GM23338 (cell line): ENCODE measurements around the gene STAP2. TPM values are rescaled to one million over a fixed set of nuclear protein-coding genes. Genes with fewer than 3 reads are reported as not detected.

Source experiments
- ATAC-seq: fragments of 200-7000 bp; cut with Tn5 transposase; 3 replicates; pipeline ENCODE4 v1.9.1; 2020
- DNase-seq: peaks from one replicate; pipeline ENCODE4 v3.0.0-alpha.2; 2015; ENCODE audit warnings: low spot score
- H2AFZ ChIP-seq: fragments of 200-600 bp; sonication (generic); 2 replicates; pipeline ENCODE4 v1.8.0; 2016; ENCODE audit warnings: antibody characterized with exemption, mild to moderate bottlenecking, moderate library complexity
- H3F3A ChIP-seq: fragments of 200-600 bp; sonication (generic); replicated peaks from 2 replicates; pipeline ENCODE4 v1.8.0; 2017; ENCODE audit warnings: antibody characterized with exemption, mixed run types, low read depth
- H3K27ac ChIP-seq: fragments of 200-600 bp; sonication (generic); 2 replicates; pipeline ENCODE4 v1.6.1; 2016; ENCODE audit warnings: low read depth
- H3K27me3 ChIP-seq: fragments of 200-600 bp; sonication (generic); 2 replicates; pipeline ENCODE4 v1.8.0; 2016; ENCODE audit warnings: mild to moderate bottlenecking, mixed run types, moderate library complexity; ENCODE audit not compliant: insufficient read depth
- H3K36me3 ChIP-seq: fragments of 200-600 bp; sonication (generic); 2 replicates; pipeline ENCODE4 v1.8.0; 2016; ENCODE audit warnings: mild to moderate bottlenecking; ENCODE audit not compliant: insufficient read depth
- H3K4me1 ChIP-seq: fragments of 200-600 bp; sonication (generic); 2 replicates; pipeline ENCODE4 v1.8.0; 2016; ENCODE audit warnings: mild to moderate bottlenecking, moderate library complexity; ENCODE audit not compliant: insufficient read depth
- H3K4me2 ChIP-seq: fragments of 200-600 bp; sonication (generic); 2 replicates; pipeline ENCODE4 v1.7.1; 2017; ENCODE audit warnings: mixed run types
- H3K4me3 ChIP-seq: fragments of 200-600 bp; sonication (generic); 2 replicates; pipeline ENCODE4 v1.6.1; 2016; ENCODE audit warnings: mixed run types
- H3K79me2 ChIP-seq: fragments of 200-600 bp; sonication (generic); replicated peaks from 2 replicates; pipeline ENCODE4 v1.8.0; 2017; ENCODE audit warnings: mild to moderate bottlenecking; ENCODE audit not compliant: insufficient read depth
- H3K9me2 ChIP-seq: fragments of 200-600 bp; sonication (generic); 2 replicates; pipeline ENCODE4 v1.8.0; 2017; ENCODE audit not compliant: insufficient read depth
- H4K20me1 ChIP-seq: fragments of 200-600 bp; sonication (generic); replicated peaks from 2 replicates; pipeline ENCODE4 v1.8.0; 2017; ENCODE audit warnings: mild to moderate bottlenecking; ENCODE audit not compliant: insufficient read depth
- H3K27ac Mint-ChIP-seq: 2 replicates; pipeline ENCODE4 v1.8.0; 2020; ENCODE audit warnings: inconsistent platforms, mild to moderate bottlenecking, moderate library complexity, mixed read lengths
- H3K27me3 Mint-ChIP-seq: 3 replicates; pipeline ENCODE4 v1.8.0; 2022; ENCODE audit warnings: low read depth, mild to moderate bottlenecking, moderate library complexity, mixed read lengths, inconsistent platforms; ENCODE audit not compliant: insufficient read depth, poor library complexity
- H3K36me3 Mint-ChIP-seq: 3 replicates; pipeline ENCODE4 v1.8.0; 2021; ENCODE audit warnings: low read depth, mild to moderate bottlenecking, inconsistent platforms, moderate library complexity, mixed read lengths
- H3K4me1 Mint-ChIP-seq: 3 replicates; pipeline ENCODE4 v1.8.0; 2020; ENCODE audit warnings: mild to moderate bottlenecking, inconsistent platforms, mixed read lengths
- H3K4me3 Mint-ChIP-seq: 3 replicates; pipeline ENCODE4 v1.8.0; 2021; ENCODE audit warnings: moderate library complexity, mild to moderate bottlenecking, inconsistent platforms, mixed read lengths
- H3K9me3 Mint-ChIP-seq: 3 replicates; pipeline ENCODE4 v1.8.0; 2020; ENCODE audit warnings: moderate library complexity, mild to moderate bottlenecking, inconsistent platforms, mixed read lengths
- CREB1 ChIP-seq: fragments of 250-450 bp; sonication (Bioruptor Pico); IDR thresholded peaks from 2 replicates; pipeline ENCODE4 v1.5.0; 2020; ENCODE audit warnings: low read depth, mild to moderate bottlenecking, moderate library complexity
- EZH2phosphoT487 ChIP-seq: fragments of 200-600 bp; sonication (generic); IDR thresholded peaks from one replicate; pipeline ENCODE4 v1.8.1; 2018; ENCODE audit warnings: antibody characterized with exemption; ENCODE audit not compliant: unreplicated experiment
- JUNB ChIP-seq: IDR thresholded peaks from one replicate; pipeline ENCODE4 v1.6.1; 2016; ENCODE audit warnings: antibody characterized with exemption; ENCODE audit not compliant: unreplicated experiment
- NANOG ChIP-seq: IDR thresholded peaks from 2 replicates; pipeline ENCODE4 v1.6.1; 2016; ENCODE audit warnings: antibody characterized with exemption, borderline replicate concordance
- POLR2AphosphoS5 ChIP-seq: IDR thresholded peaks from 2 replicates; pipeline ENCODE4 v1.6.1; 2016; ENCODE audit warnings: antibody characterized with exemption, low read depth
- STAT1 ChIP-seq: IDR thresholded peaks from one replicate; pipeline ENCODE4 v1.6.1; 2016; ENCODE audit warnings: antibody characterized with exemption; ENCODE audit not compliant: unreplicated experiment
- ZNF114 ChIP-seq: fragments of 250-450 bp; sonication (Bioruptor Pico); IDR thresholded peaks from 2 replicates; pipeline ENCODE4 v1.5.0; 2020; ENCODE audit warnings: mild to moderate bottlenecking, moderate library complexity
- ZNF331 ChIP-seq: fragments of 250-450 bp; sonication (Bioruptor Pico); IDR thresholded peaks from 2 replicates; pipeline ENCODE4 v1.5.0; 2020; ENCODE audit warnings: low read depth, mild to moderate bottlenecking, moderate library complexity
- polyA plus RNA-seq: library from polyadenylated mRNA; unstranded; fragments of >200 nt; fragmentation: Nextera tagmentation; extraction: Ambion mirVana; gene quantifications from 2 replicates; pipeline ENCODE4 v1.2.1, GENCODE V29; 2016
- total RNA-seq: library from RNA; depleted of rRNA; stranded (reverse); fragments of >200 nt; shearing (Covaris generic); gene quantifications from 2 replicates; pipeline ENCODE4 v1.2.3, GENCODE V29; 2014
- TF ChIP-seq, protein P1 (sequence below): IDR thresholded peaks from one replicate; pipeline ENCODE4 v1.6.1; 2018; ENCODE audit warnings: antibody characterized with exemption; ENCODE audit not compliant: unreplicated experiment
- TF ChIP-seq, protein P2 (sequence below): IDR thresholded peaks from 2 replicates; pipeline ENCODE4 v1.6.1; 2016; ENCODE audit warnings: antibody characterized with exemption

Gene STAP2
- total and polyA plus RNA-seq, 2 experiments from 2014 or later, result 15.1 to 20.7 TPM

DNA sequence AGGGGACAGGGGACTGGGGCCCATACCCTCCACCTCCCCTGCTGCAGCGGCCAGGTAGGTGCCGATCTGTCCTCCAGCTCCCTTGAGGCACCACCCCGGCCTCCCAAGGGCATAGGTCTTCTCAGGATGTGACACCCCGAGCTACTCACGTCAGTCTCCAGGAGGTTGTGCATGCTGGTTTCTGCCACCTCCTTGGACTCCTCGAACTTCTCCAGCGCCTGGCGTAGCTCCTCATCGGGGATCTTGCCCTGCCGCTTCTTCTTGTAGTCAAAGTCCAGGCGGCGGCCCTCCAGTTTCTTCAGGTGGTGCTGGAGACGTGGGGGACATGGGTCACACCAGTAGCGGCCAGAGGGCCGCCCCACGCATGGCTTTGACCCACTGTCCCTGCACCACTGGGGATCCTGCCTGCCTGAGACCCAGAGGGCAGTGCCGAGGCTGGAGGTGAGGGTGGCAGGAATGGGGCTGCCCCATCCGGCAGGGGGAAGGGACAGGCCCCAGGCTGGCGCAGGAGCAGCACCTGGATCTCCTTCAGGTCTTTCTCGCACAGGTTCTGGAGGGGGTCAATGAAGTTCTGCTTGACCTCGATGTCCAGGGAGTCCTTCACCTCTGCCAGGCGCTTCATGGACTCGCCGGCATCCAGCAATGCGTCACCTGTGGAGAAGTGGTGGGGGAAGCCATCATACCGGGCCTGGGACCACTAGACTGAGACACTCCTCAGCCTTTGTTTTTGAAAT, 25.1 kb upstream of the STAP2 start:
- no peak overlapping the region for H3K4me3 ChIP-seq
- H3K4me3 Mint-ChIP-seq, result no peak overlapping the region
- H3K9me2 ChIP-seq, result no peaks in the 10 kb centered on the region
- no peak overlapping the region for H3K4me2 ChIP-seq
- no peak for TF ChIP-seq JUNB
- peak; percentile 52; the same call in 1 of the 2 replicates for TF ChIP-seq POLR2AphosphoS5
- H4K20me1 ChIP-seq, result peaks cover 4% of the 10 kb centered on the region; the same call in 1 of the 2 replicates
- H3K36me3 Mint-ChIP-seq, result peaks cover 20% of the 10 kb centered on the region
- H3K9me3 Mint-ChIP-seq, result no peaks in the 10 kb centered on the region
- no peaks in the 10 kb centered on the region; the same call in 1 of the 2 replicates for H3K4me1 ChIP-seq
- no peaks in the 10 kb centered on the region for H3K27me3 ChIP-seq
- H3K27ac ChIP-seq, result no peak overlapping the region
- H3K4me1 Mint-ChIP-seq, result peaks cover 14% of the 10 kb centered on the region
- H3K27ac Mint-ChIP-seq, result no peak overlapping the region
- no peaks in the 10 kb centered on the region for H3K36me3 ChIP-seq
- peaks cover 26% of the 10 kb centered on the region for H3F3A ChIP-seq
- ATAC-seq (no peak), DNase-seq (no peak)
- peaks cover 11% of the 10 kb centered on the region; the same call in 1 of the 2 replicates for H3K79me2 ChIP-seq
- no peak overlapping the region for H2AFZ ChIP-seq
- peaks cover 32% of the 10 kb centered on the region for H3K27me3 Mint-ChIP-seq

DNA sequence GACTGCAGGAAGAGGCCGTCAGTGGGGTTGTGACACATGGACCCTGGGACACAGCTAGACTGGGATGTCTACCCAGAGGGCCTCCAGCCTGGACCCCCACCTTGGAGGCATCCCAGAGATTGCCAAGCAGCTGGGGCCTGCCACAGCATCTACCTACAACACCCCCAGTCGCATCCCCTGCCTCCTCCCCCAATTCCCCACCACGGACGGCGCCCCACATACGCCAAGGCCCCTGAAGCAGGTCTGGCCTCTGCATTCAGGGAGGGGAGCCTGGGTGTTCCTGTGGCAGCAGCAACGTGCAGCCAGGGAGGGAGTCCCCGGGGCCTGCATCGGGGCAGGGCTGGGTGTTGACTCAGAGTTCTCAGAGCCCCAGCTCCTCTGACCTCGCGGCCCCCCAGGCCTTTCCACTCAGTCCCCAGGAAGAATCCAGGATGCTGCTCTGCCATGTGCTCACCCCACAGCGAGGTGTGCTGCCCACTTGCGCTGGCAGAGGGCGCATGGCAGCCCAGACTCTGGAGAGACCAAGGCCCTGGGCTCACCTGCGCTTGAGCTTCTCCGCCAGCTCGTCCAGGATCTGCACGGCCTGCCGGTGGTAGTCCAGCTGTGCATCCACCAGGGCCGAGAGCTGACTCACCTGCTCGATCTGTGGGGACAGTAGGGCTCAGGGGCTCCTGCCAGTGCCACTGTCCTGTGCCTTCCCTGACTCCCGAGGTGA, 24.4 kb upstream of the STAP2 start:
- H3K4me3 ChIP-seq, result no peak overlapping the region
- H3K79me2 ChIP-seq, result peaks cover 3% of the 10 kb centered on the region; the same call in 1 of the 2 replicates
- no peaks in the 10 kb centered on the region; the same call in 1 of the 2 replicates for H3K4me1 ChIP-seq
- DNase-seq, result peak; percentile 59
- Mint-ChIP-seq H3K9me3 (no peaks in the 10 kb centered on the region), H3K36me3 (peaks cover 20% of the 10 kb centered on the region), H3K4me3 (no peak overlapping the region), H3K27ac (no peak overlapping the region), H3K4me1 (peaks cover 10% of the 10 kb centered on the region), H3K27me3 (peaks cover 28% of the 10 kb centered on the region)
- H4K20me1 ChIP-seq, result no peaks in the 10 kb centered on the region; the same call in 1 of the 2 replicates
- H3K27ac ChIP-seq, result no peak overlapping the region
- H3K27me3 ChIP-seq, result no peaks in the 10 kb centered on the region
- no peaks in the 10 kb centered on the region for H3K36me3 ChIP-seq
- no peak overlapping the region for H3K4me2 ChIP-seq
- no peak overlapping the region for H2AFZ ChIP-seq
- peaks cover 26% of the 10 kb centered on the region for H3F3A ChIP-seq
- peak; percentile 34 for ATAC-seq
- no peaks in the 10 kb centered on the region for H3K9me2 ChIP-seq
- no peak for TF ChIP-seq ZNF114 (CRISPR knock-in tag)
- no peak for TF ChIP-seq JUNB
- TF ChIP-seq, protein P1, sequence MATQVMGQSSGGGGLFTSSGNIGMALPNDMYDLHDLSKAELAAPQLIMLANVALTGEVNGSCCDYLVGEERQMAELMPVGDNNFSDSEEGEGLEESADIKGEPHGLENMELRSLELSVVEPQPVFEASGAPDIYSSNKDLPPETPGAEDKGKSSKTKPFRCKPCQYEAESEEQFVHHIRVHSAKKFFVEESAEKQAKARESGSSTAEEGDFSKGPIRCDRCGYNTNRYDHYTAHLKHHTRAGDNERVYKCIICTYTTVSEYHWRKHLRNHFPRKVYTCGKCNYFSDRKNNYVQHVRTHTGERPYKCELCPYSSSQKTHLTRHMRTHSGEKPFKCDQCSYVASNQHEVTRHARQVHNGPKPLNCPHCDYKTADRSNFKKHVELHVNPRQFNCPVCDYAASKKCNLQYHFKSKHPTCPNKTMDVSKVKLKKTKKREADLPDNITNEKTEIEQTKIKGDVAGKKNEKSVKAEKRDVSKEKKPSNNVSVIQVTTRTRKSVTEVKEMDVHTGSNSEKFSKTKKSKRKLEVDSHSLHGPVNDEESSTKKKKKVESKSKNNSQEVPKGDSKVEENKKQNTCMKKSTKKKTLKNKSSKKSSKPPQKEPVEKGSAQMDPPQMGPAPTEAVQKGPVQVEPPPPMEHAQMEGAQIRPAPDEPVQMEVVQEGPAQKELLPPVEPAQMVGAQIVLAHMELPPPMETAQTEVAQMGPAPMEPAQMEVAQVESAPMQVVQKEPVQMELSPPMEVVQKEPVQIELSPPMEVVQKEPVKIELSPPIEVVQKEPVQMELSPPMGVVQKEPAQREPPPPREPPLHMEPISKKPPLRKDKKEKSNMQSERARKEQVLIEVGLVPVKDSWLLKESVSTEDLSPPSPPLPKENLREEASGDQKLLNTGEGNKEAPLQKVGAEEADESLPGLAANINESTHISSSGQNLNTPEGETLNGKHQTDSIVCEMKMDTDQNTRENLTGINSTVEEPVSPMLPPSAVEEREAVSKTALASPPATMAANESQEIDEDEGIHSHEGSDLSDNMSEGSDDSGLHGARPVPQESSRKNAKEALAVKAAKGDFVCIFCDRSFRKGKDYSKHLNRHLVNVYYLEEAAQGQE, result no peak
- TF ChIP-seq NANOG, result no peak
- no peak for TF ChIP-seq ZNF331 (CRISPR knock-in tag)
- TF ChIP-seq, protein P2, sequence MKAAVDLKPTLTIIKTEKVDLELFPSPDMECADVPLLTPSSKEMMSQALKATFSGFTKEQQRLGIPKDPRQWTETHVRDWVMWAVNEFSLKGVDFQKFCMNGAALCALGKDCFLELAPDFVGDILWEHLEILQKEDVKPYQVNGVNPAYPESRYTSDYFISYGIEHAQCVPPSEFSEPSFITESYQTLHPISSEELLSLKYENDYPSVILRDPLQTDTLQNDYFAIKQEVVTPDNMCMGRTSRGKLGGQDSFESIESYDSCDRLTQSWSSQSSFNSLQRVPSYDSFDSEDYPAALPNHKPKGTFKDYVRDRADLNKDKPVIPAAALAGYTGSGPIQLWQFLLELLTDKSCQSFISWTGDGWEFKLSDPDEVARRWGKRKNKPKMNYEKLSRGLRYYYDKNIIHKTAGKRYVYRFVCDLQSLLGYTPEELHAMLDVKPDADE, result no peak
- no peak for TF ChIP-seq STAT1
- TF ChIP-seq EZH2phosphoT487, result no peak
- no peak for TF ChIP-seq CREB1 (CRISPR knock-in tag)
- TF ChIP-seq POLR2AphosphoS5, result peak; percentile 28; the same call in 1 of the 2 replicates
